ENCODE data around the gene ABCA2. TPM values are rescaled to one million over a fixed set of nuclear protein-coding genes. Genes with fewer than 3 reads are reported as not detected.

ABCA2 gene
- total and polyA plus RNA-seq, 9 of the 15 experiments (the other 6 are each of a cell fraction or from before 2014, with no cell fraction given) = 0.69 to 16.3 (median 6.1) TPM; not detected in 2

DNA sequence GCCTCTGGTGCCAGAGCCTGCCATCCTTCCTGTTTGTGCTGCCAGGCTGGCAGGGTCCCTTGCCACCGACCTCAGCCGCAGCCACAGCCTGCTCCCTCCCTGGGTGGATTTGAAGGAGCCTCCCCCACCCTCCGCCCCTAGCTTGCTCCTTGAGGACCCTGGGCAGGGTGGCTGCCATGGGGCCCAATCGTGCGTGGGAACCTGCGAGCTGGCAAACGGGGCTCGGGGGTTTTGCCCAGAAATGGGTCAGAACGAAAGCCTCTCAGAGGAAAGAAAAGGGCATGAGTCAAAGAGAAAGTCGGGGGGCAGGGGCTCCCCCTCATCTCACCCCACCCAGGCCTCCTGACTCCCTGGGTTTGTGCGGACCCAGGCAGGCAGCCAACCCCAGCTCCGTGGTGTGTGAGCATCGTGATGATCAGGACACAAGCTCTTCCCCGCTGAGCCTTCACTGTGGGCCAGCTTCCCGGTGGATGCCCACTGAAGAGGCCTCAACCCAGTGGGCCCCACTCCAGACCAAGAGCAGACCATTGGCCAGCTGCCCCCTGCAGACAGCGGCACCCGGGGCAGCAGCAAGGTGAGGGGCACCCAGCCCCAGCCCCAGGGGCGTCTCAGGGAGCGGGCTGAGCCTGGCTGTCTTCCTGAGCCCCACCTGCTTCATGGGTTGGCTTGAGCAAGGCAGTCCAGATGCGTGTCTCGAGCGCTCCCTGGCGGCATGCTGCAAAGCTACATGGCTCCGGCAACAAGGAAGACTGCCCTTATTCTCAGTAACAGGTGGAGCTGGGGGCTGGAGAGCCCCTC lies 6.9 kb upstream of the ABCA2 start (continued):
- TF ChIP-seq, protein P1, sequence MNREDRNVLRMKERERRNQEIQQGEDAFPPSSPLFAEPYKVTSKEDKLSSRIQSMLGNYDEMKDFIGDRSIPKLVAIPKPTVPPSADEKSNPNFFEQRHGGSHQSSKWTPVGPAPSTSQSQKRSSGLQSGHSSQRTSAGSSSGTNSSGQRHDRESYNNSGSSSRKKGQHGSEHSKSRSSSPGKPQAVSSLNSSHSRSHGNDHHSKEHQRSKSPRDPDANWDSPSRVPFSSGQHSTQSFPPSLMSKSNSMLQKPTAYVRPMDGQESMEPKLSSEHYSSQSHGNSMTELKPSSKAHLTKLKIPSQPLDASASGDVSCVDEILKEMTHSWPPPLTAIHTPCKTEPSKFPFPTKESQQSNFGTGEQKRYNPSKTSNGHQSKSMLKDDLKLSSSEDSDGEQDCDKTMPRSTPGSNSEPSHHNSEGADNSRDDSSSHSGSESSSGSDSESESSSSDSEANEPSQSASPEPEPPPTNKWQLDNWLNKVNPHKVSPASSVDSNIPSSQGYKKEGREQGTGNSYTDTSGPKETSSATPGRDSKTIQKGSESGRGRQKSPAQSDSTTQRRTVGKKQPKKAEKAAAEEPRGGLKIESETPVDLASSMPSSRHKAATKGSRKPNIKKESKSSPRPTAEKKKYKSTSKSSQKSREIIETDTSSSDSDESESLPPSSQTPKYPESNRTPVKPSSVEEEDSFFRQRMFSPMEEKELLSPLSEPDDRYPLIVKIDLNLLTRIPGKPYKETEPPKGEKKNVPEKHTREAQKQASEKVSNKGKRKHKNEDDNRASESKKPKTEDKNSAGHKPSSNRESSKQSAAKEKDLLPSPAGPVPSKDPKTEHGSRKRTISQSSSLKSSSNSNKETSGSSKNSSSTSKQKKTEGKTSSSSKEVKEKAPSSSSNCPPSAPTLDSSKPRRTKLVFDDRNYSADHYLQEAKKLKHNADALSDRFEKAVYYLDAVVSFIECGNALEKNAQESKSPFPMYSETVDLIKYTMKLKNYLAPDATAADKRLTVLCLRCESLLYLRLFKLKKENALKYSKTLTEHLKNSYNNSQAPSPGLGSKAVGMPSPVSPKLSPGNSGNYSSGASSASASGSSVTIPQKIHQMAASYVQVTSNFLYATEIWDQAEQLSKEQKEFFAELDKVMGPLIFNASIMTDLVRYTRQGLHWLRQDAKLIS (CRISPR knock-in tag; IDR thresholded peaks at IDR 0.05) = no peak
- TF ChIP-seq DDX20 (tag; IDR thresholded peaks at IDR 0.05; ENCODE audit: low read depth) (no peak), HDGF (IDR thresholded peaks at IDR 0.05) (peak; percentile 48; the same call in 1 of the 2 replicates), MAZ (CRISPR knock-in tag; conservative IDR thresholded peaks at IDR 0.05 in 1 of 2, IDR thresholded peaks at IDR 0.05 in 1 of 2) (peak; percentile 17 to 72; a peak in 2 of 4 replicates), ZFP30 (CRISPR knock-in tag; IDR thresholded peaks at IDR 0.05; ENCODE audit: borderline replicate concordance) (no peak), ZBTB7A (IDR thresholded peaks at IDR 0.05; ENCODE audit: borderline replicate concordance, control insufficient read depth, low read depth, low read length) (peak; percentile 60), ESRRA (IDR thresholded peaks at IDR 0.05; ENCODE audit: borderline replicate concordance, low read depth) (0 out of 2 replicates have a peak, but pooled peaks have one; percentile 47), TSC22D4 (tag; IDR thresholded peaks at IDR 0.05) (no peak), CTBP1 (IDR thresholded peaks at IDR 0.05; ENCODE audit: borderline replicate concordance) (peak; percentile 67), FUS (optimal IDR thresholded peaks at IDR 0.05; ENCODE audit: low read depth, low read length) (no peak), ZHX1 (conservative IDR thresholded peaks at IDR 0.05; ENCODE audit: low read length) (0 out of 2 replicates have a peak, but pooled peaks have one; percentile 36), JUND (IDR thresholded peaks at IDR 0.05; ENCODE audit: borderline replicate concordance, low read depth, low read length) (peak; percentile 35; the same call in 1 of the 2 replicates), JUND (tag; IDR thresholded peaks at IDR 0.05; ENCODE audit: borderline replicate concordance, low read depth, low read length) (no peak), ZC3H11A (IDR thresholded peaks at IDR 0.05; ENCODE audit: low read depth, low read length) (no peak), SP1 (CRISPR knock-in tag; IDR thresholded peaks at IDR 0.05) (peak; percentile 36; the same call in 1 of the 2 replicates)
- TF ChIP-seq, protein P2, sequence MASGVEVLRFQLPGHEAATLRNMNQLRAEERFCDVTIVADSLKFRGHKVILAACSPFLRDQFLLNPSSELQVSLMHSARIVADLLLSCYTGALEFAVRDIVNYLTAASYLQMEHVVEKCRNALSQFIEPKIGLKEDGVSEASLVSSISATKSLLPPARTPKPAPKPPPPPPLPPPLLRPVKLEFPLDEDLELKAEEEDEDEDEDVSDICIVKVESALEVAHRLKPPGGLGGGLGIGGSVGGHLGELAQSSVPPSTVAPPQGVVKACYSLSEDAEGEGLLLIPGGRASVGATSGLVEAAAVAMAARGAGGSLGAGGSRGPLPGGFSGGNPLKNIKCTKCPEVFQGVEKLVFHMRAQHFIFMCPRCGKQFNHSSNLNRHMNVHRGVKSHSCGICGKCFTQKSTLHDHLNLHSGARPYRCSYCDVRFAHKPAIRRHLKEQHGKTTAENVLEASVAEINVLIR (CRISPR knock-in tag; IDR thresholded peaks at IDR 0.05) = no peak
- TF ChIP-seq, protein P3, sequence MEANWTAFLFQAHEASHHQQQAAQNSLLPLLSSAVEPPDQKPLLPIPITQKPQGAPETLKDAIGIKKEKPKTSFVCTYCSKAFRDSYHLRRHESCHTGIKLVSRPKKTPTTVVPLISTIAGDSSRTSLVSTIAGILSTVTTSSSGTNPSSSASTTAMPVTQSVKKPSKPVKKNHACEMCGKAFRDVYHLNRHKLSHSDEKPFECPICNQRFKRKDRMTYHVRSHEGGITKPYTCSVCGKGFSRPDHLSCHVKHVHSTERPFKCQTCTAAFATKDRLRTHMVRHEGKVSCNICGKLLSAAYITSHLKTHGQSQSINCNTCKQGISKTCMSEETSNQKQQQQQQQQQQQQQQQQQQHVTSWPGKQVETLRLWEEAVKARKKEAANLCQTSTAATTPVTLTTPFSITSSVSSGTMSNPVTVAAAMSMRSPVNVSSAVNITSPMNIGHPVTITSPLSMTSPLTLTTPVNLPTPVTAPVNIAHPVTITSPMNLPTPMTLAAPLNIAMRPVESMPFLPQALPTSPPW (CRISPR knock-in tag; IDR thresholded peaks at IDR 0.05) = peak; percentile 57
